LNCAP (cell line): ENCODE results near the gene EIF4G2.

Experiments used
- TF ChIP-seq, protein P1 (sequence below): fragments of 450-650 bp; IDR thresholded peaks from 2 replicates; pipeline ENCODE4 v1.5.1; 2017; ENCODE audit warnings: mild to moderate bottlenecking

The EIF4G2 gene

DNA sequence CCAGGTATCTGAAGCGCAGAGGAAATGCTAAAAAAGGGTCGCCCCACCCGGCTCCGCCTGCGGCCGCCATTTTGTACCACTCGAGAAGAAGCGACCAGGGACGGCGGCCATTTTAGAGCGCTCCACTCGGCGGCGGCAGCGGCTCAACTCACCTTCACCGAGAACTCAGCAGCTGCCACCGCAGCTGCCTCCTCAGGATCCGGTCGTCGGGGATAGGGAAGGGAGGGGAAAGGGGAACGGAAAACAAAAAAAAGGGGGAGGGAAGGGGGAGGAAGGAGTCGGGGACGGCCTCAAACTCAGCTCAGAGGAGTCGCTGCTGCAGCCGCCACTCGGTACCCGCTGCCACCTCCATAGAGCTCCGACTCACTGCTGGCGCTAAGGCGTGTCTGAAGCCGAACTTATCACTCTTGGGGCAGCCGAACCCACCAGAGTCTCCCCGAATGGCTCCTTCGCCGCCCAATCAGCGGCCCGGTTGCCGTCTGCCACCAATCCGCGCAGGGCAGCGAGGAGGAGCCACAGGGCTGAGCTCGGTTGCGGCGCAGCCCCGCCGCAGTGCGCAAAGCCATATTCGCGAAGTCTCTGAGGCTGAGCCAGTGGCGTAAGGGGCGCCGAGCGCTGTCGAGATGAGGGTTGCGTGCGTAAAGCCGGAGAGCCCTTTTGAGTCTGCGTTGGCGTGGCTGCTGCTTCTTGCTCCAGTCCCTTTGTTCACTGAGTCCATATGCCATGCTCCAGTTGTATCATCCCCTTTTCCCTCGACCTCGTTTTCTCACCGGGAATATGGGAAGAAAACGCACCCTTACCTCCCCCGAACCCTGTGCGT is at the start of gene EIF4G2:
EIF4G2 (minus strand) TSS at position 374 of the 820 bp plus-strand sequence.
- TF ChIP-seq, protein P1, sequence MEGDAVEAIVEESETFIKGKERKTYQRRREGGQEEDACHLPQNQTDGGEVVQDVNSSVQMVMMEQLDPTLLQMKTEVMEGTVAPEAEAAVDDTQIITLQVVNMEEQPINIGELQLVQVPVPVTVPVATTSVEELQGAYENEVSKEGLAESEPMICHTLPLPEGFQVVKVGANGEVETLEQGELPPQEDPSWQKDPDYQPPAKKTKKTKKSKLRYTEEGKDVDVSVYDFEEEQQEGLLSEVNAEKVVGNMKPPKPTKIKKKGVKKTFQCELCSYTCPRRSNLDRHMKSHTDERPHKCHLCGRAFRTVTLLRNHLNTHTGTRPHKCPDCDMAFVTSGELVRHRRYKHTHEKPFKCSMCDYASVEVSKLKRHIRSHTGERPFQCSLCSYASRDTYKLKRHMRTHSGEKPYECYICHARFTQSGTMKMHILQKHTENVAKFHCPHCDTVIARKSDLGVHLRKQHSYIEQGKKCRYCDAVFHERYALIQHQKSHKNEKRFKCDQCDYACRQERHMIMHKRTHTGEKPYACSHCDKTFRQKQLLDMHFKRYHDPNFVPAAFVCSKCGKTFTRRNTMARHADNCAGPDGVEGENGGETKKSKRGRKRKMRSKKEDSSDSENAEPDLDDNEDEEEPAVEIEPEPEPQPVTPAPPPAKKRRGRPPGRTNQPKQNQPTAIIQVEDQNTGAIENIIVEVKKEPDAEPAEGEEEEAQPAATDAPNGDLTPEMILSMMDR, result no peak

DNA sequence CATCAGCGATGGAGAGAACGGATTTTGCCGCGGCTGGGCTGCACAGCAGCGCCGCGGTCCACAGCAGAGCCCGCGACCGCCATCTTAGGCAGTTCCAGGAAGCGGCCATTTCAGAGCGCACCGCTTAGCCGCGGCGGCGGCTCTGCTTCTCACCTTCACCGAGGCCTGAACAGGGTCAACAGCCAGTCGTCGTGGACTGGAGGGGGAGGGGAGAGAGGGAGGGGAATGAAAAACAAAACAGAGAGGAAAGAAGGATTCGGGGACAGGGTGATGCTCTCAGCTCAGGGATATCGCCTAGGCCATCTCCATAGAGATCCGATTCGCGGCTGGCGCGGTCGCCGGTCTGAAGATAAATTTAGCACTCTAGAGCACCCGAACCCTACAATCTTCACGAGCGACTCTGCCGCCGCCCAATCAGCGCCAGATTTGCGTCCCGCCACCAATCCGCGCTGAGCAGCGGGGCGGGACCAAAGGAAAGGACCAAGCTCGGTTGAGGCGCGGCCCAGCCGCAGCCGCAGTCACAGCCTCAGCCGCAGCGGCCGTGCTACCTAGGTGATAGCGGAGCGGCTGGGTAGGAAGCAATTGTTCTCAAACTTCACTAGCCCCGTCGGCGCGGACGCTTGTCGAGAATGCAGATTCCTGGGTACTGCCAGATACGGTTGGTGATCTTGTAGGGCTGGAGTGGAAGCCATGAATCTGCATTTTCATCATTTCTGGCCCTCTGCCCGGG is 49.1 kb upstream of the EIF4G2 start, which contains the start of gene ZBED5:
ZBED5 (minus strand) TSS at position 345 of the 730 bp plus-strand sequence. CDS start 3,108 bp downstream, outside the sequence.
- TF ChIP-seq, protein P1, result no peak

DNA sequence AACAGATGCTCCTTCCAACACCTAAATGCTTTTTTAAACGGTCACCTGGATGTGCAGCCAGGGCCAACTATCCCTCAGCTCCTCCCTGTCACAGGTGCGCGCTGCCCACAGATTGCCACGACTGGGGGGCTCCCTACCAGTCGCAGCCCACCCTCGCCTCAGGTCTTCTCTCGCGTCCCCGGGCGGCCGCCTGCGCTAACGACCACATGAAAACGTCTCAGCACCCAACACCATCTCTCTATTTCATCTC is 48.7 kb upstream of the EIF4G2 start:
- TF ChIP-seq, protein P1, result no peak

DNA sequence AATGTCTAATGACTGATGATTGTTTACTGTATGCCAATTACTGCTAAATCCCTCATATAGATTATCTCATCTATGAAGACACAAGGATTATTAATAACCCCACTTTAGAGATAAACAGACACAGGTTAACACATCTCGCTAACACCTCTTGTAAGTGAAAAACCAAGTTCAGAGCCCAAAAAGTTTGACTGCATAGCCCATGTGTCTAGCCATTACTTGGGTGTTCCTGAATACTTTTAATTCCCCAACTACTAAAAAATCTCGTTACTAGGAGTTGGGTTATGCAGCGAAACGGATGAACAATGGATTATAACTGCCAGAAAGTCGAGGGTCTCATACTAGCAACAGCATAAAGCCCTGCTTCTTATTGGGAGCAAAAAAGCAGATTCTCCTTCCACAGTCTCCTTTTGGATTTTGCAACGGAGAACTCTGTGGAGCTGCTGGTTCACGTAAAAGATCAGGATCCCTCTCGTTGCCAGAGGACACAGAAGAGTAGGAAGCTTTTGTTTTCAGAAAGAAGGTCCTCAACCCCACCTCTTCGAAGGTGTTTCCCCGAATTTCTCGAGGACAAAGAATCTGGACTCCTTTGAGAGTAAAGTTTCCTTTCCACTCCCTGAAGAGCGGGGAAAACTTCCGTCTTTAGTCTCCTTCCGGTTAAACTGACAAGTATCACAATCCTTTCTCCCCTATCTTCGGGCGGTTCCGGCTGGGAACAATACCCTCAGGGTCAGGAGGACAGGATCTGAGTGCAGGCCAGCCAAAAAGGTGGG is 48.1 kb upstream of the EIF4G2 start:
- TF ChIP-seq, protein P1, result no peak

DNA sequence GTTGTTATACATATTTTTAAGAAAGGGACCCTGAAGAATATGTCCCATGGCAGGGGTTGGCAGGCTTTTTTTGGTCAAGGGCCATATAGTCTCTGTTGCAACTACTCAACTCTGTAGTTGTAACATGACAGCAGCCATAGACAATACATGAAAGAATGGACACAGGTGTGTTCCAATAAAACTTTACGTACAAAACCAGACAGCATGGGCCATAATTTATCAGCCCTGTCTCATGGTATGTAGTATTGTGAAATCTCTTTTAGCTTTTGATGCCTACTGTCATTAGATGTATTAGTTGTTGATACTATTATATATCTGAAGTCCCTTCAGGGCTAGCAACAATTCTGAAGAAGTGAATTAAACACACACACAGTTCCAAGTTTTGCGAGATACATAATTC is 46.6 kb upstream of the EIF4G2 start:
- TF ChIP-seq, protein P1, result no peak

DNA sequence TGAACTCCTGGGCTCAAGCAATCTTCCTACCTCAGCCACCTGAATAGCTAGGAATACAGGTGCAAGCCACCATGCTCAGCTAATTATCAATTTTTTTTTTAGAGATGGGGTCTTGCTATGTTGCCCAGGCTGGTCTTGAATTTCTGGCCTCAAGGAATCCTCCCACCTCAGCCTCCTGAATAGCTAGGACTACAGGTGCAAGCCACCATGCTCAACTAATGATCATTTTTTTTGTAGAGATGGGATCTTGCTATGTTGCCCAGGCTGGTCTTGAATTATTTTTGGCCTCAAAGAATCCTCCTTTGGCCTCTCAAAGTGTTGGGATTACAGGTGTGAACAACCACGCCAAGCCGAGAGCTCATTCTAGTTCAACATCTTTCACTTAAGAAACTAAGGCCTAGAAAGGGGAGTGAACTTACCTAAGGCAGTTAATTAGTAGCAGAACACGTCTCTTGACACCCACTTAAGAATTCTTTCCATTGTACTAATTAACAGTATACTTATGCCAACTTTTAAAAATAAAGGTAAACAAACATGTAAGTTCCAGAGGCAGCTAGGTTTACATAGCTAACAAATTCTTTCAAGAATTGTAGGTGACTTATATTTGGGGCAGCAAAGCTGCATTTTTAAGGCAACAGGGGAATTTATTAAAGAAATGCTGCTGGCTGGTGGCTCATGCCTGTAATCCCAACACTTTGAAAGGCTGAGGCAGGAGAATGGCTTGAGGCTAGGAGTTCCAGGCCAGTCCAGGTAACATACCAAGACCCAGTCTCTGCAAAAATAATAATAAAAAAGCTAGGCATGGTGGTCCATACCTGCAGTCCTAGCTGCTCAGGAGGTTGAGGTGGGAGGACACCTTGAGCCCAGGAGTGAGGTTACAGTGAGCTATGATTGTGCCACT is 39.5 kb upstream of the EIF4G2 start:
- TF ChIP-seq, protein P1, result no peak

DNA sequence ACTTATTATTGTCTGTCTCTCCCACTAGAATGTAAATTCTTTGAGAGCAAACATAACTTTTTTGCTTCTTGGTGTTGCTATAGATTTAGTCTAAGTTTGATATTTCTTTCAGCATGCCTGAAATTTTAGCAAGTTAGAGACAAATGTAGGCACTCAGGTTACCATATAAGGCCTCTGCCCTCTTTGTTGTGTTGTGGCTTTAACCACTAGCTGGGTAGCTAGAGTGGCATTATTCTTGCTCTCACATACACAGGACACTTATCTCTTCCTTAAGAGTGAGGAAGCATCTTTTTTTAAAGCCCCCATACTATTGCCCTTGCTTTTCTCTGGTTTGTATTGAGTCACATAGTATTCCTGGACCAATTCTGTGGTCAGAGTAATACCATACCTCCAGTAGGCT is 37.9 kb upstream of the EIF4G2 start:
- TF ChIP-seq, protein P1, result no peak
